CD4-positive, alpha-beta T cell treated with Interleukin-6 at 100 ng/mL for 8 hours (primary cell): ENCODE measurements around the gene LMOD2.

ENCODE experiments used
- DNase-seq: peaks from one replicate; pipeline ENCODE4 v3.0.0-alpha.2; 2020; ENCODE audit warnings: mixed read lengths, low spot score

The LMOD2 gene

DNA sequence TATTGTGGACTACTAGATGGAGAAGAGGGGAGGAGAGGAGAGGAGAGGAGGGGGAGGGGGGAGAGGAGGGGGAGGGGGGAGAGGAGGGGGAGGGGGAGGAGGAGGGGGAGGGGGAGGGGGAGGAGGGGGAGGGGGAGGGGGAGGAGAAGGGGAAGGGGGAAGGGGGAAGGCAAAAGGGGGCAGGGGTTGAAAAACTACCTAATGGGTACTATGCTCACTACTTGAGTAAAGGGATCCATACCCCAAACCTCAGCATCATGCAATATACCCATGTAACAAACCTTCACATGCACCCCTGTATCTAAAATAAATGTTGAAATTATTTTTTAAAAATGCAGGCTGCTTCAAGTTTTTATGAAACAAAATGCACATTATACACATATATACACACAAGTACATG lies 15.1 kb upstream of the LMOD2 start:
- no peak for DNase-seq

DNA sequence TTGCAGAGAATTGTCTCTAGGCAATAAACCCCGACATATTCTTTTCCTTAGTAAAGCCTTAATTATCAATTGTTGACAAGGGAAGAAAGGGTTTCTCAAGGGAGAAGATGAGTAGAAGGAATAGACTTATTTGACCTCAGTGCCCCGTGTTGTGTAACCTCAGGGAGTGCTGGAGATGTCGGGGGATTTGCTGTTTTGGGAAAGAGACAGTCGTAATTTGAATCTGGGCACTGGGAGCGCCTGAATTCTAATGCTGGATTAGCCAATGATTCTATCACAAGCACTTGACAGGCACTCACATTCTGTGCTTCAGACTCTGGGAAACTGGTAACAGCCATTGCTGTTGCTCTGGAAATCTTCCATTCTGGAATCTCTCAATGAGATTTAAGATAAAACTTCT lies 13.8 kb upstream of the LMOD2 start:
- no peak for DNase-seq

DNA sequence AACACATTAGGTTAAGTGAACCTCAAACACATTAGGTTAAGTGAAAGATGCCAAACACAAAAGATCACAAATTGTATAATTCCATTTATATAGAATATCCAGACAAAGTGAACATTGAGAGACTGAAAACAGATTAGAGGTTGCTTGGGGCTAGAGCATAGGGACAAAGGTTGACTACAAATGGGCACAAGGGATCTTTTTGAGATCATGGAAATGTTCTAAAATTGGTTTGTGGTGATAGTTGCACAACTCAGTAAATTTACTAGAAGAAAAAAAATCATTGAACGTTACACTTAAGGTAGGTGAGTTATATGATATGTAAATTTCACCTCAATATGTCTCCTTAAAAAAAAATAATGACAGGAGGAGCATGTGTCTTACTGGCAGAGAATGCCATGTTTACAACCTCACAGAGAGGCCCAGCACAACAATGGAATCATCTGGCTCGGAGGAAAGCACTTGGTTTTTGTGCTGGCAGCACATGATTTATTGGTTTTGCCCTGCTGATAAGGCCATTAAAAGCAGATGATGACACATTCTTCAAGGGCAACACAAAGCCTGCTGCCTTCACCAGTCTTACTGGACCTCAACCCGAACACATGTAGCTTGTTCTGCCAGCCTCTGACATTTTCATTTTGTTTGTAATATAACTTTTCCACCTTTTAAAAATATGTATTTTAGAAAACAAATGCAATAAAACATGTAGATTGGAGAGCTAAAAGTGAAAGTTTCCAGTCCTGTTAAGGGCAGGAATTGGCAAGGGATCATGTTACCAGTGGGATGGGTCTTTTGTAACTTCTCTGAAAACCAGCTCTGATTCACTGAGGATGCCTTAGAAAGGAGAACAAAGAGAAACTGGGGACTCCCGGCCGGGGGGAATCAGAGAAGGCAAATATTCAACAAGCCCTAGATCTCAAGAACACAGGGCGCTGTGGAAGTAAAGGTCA lies 11.9 kb upstream of the LMOD2 start:
- DNase-seq, result no peak

DNA sequence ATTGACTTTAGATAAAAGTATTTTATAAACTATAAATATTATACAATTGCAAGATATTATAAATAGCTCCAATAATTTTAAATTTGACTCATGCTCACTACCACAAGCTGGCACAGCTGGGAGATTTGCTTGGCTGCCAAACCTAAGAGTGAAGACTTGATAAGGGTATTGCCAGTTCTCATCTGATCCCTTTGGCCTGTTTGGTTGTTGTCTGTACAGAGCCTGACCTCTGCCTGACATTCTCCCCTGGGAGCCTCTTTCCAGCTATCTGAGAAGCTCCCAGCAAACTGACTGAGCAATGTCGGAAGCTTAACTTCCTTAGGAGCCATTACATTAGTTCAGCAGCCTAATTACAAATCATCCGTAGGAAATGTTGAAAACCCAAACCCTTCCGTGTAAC lies 10.2 kb upstream of the LMOD2 start:
- no peak for DNase-seq

DNA sequence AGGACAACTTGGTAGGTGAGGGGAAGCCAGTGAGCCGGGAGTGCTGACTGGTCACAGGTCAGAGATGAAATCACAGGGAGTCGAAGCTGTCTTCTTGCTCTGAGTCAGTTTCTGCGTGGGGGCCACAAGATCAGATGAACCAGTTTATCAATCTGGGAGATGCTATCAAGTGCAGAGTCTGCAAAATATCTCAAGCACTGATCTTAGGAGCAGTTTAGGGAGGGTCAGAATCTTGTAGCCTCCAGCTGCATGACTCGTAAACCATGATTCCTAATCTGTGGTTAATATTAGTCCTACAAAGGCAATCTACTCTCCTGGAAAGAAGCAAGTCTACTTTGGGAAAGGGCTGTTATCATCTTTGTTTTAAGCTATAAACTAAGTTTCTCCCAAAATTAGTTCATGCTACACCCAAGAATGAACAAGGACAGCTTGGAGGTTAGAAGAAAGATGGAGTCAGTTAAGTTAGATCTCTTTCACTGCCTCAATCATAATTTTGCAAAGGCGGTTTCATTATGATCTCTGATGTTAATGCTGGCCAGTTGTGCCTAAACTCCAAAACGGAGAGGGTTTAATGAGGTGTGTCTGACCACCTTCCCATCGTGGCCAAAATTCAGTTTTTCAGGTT lies 8.4 kb upstream of the LMOD2 start:
- DNase-seq, result no peak

DNA sequence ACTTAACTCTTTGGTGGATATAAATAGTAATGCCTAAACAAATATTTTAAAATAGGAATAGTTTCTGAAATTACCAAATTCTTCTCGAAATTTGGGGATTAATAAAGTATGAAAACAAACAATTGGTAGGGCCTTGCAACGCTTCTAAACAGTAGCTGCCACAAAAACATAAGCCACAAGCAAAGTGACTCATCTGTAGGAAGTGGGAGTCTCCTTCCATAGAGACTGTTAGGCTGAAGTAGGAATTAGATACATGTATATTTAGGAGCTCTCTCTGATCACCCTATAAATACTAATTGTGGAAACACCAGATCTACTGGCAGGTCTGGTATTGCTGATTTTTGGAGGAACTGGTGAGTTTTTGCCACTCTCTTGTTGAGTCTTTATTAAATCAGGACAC lies 5.7 kb upstream of the LMOD2 start:
- no peak for DNase-seq

DNA sequence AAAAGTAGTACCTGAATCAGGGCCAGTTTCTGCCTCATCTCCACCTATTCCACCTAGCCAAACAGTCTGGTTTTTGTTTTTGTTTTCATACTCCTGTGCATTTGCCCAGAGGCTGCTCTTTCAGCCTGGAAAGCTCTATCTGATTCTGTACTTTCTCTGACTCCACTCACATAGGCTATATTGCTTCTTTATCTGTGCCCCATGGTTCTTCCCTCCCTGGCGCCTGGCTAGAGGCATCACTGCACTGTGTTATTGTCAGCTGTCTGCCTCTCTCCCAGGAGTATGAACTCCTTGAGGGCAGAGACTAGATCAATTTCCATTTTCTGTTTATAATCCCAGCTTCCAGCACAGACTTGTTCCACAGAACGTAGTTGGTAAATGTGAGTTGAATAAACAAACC lies 5.1 kb upstream of the LMOD2 start:
- no peak for DNase-seq

DNA sequence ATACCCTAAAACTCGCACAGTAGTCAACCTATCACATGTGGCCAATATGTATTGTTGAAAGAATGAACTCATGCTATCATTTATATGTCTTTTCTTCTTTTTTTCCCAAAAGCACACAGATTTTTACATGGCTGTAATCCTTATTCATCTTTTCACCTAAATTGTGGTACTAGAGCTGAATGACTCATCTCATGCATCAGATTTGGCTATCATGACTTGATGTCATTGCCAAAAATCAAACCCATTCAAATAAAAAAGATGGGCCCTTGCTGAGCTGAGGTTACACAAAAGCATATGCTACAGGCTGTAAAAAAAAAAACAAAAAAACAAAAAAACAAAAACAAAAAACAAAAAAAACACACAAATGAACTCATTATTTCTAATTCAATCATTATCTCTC lies 3.3 kb upstream of the LMOD2 start:
- no peak for DNase-seq

DNA sequence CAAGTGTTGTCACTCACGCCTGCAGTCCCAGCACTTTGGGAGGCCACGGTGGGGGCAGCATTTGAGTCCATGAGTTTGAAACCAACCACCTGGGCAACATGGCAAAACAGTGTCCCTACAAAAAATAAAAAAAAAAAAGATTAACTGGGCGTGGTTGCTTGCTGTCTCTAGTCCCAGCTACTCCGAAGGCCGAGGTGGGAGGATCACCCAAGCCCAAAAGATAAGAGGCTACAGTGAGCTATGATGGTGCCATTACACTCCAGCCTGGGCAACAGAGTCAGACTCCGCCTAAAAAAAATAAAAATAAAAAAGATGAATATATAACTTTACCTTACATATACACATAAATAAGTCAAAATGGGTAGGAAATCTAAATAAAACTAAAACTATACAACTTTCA lies 2.5 kb upstream of the LMOD2 start:
- DNase-seq, result no peak

DNA sequence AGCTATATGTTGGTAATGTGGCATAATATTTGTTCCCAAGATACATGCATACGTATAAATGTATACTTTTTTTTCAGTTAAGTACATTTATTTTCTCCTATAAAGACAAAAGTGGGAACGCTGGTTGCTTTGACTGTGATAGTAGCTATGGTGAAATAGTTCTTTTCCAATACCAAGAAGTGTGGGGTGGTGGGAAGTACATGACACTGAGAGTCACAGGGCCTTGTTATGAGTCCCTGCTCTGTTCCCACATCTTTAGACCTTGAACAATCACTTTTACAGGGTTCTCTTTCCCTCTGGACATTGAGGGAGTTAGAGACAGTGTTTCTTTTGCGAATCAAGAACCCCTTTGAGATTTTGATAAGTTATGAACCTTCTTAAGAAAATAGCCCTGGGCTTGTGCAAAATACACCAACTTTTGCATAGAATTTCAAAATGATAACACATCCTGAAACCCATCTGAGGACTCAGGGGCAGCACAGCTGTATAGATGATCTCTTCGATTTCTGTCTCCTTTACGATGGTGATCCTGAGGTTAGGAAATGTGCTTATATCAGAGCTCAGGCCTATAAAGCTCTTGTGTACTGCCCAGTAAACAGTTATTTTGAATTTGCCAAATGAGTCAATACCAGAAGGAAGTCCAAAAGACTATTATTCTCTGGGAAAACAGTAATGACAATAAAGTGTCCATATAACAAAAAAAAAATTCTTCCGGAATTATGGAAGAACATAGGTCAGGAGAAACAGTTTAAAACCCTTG lies 1.1 kb downstream of the LMOD2 start:
- DNase-seq, result no peak

DNA sequence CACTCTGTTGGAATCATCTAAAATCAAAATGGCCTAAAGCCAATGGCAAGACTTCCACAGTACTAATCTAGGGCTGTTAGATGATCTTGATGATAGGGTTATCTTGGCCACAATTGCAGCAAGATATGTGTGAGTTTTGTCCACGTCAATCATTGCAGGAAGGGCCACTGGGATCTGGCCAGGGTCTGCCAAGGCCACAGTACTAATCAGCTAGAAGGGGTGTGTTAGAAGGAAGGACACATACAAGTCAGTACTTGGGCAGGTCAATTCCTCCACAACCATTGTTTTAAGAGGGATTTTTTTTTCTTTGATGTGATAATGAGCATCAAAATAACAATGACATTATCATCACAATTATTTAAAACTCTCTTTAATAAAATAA lies 1.6 kb downstream of the LMOD2 start:
- no peak for DNase-seq

DNA sequence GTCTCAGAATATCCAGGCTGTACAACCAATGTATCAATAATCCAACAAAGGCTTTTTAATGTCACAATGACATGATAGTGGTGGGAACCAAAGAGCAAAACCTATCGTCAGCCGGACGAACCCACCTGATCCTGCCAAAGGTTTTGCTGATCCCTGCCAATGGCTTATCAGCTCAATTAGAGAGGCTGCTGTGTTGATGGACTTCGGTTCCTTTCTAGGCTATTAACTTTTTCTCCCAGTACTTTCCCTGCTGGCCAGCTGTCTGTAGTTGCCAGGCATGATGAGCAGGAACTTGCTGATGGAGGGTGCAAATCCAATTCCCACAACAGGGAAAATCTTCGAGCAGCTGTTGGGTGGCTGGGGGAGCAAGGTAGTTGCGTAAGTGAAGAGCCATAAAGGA lies 2.4 kb downstream of the LMOD2 start:
- DNase-seq, result no peak

DNA sequence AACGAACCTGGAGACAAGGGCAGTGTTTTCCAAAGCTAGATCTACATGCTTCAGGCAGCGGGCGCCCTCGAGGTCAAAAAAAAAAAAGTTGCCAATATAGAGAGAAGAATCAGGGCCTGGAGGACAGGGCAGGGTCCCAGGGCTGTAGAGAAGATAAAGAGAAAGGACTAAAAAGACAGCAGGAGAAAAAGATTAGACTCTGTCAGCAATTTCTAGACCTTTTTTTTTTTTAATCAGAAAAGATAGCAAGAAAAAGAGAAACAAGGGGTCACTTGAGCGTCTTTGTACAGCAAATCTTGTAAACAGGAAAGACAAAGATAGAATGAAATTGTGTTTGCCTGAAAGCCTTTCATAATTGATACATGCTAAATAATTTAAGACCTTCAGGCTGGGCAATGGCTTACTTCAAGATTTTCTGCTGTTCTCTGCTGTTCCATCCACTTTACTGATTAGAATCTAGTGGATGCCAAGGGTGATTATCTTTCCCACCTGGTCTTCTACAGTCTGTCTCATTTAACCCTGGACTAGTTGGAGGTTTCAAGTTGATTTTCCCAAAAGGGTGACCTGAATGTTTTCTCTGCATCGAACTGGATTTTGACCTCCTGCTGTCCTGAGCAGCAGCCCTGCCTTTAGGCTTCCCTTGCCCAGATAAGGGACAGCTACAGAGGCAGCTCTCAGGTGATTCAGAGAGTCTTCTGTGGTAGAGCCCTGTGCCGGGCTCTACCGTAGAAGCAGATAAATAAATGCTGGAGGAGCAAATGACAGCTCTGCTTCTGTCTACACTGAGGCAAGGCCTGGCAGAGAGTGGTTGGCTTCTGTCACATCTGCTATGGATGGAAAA lies 5.1 kb downstream of the LMOD2 start:
- no peak for DNase-seq

DNA sequence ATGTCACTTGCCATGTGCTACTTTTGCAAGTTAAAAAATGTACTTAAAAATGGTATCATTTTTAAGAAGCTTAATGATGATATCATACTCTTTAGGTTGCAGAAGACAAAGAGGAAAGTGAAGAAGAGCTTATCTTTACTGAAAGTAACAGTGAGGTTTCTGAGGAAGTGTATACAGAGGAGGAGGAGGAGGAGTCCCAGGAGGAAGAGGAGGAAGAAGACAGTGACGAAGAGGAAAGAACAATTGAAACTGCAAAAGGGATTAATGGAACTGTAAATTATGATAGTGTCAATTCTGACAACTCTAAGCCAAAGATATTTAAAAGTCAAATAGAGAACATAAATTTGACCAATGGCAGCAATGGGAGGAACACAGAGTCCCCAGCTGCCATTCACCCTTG lies 6.1 kb downstream of the LMOD2 start:
- no peak for DNase-seq

DNA sequence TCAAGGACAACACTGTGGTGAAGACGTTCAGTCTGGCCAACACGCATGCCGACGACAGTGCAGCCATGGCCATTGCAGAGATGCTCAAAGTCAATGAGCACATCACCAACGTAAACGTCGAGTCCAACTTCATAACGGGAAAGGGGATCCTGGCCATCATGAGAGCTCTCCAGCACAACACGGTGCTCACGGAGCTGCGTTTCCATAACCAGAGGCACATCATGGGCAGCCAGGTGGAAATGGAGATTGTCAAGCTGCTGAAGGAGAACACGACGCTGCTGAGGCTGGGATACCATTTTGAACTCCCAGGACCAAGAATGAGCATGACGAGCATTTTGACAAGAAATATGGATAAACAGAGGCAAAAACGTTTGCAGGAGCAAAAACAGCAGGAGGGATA lies 6.6 kb downstream of the LMOD2 start:
- no peak for DNase-seq

DNA sequence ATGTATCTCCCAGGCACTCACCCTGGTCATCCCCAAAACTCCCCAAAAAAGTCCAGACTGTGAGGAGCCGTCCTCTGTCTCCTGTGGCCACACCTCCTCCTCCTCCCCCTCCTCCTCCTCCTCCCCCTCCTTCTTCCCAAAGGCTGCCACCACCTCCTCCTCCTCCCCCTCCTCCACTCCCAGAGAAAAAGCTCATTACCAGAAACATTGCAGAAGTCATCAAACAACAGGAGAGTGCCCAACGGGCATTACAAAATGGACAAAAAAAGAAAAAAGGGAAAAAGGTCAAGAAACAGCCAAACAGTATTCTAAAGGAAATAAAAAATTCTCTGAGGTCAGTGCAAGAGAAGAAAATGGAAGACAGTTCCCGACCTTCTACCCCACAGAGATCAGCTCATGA lies 7.1 kb downstream of the LMOD2 start:
- DNase-seq, result no peak

DNA sequence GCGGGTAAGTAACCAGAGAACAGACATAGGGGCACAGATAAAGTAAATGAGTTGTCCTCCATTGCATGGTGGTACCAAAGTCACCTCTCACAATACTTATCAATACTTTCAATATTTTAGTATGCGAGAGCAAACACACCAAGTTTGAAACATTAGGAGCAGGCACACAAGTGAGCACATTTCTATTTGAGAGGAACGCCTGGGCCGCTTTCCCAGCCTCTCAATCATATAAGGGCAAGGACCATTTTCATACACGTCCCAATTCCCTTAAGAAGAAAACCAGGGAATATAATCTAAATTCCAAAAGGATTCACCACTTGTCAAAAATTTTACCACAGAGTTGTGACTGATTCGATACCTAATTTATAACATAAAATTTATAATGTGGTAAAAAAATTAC lies 7.5 kb downstream of the LMOD2 start:
- no peak for DNase-seq

DNA sequence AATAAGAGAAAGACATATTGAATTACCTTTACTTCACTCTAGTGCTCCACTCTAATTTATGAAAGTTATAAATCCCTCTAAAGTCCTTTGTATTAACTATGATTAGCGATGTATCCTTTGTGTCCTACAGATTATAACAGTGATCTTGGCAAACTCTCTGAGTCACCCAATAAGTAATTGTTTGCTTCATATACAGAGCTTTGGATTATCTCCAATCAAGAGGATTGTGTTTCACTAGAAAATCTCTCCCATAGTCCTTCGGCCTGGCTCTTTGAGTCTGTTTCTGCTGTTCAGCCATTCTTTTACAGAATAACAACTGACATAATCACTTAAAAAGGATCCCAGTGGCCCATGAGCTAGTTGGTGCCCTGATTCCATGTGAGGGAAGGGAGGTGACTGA lies 9.5 kb downstream of the LMOD2 start:
- DNase-seq, result no peak

DNA sequence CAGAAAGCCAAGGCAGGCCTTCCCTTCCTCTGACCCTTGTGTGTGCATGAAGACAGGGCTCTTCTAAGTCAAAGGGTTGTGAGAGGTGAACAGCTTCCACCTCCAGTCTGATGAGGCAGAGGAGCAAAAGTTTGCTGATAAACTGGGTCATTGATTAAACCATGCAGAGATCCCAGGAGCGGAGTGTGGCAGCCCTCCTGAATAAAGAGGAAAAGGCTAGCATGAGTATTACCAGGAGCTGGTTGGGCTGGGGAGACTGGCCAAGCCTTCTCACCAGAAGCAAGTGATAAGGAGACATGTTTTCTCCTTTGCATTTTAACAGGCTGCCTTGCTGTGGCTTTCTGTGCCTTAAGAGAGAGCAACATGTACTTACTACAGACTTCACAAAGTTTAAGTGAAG lies 10.2 kb downstream of the LMOD2 start:
- no peak for DNase-seq

DNA sequence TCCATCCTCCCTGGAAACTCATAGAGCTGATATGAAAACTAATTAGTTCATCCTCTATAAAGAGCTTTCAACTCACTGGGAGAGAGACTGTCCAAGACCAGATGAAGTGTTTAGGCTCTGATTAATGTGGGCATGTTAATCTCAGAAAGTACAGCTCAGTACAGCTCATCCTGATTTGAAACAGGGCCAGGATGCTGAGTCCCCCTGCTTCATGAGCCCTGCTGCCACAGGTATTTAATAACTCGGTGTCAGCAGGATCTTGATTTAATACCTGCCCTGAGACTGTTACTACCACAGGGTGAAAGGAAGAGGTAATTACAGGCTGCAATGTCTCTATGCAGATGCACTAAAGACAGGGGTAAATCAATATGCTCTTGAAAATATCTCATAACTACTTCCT lies 10.8 kb downstream of the LMOD2 start:
- no peak for DNase-seq

DNA sequence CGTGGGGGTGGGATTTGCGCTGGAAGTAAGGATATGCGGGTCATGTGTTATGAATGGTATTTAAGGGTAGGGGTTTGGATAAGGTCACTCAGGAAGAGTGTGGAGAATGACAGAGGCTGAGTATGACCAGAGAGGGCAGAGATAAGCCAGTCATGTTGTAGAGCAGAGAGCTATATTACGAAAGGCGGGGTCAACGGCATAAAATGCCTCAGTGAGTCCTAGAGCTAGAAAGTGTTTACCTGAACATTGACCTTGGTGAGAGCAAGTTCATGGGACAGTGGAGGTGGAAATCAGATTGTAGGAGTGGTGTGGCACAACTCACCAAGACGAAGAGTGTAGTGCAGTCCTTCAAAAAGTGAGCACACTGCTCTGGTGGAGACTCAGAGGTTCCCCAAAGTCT lies 13.8 kb downstream of the LMOD2 start:
- no peak for DNase-seq

DNA sequence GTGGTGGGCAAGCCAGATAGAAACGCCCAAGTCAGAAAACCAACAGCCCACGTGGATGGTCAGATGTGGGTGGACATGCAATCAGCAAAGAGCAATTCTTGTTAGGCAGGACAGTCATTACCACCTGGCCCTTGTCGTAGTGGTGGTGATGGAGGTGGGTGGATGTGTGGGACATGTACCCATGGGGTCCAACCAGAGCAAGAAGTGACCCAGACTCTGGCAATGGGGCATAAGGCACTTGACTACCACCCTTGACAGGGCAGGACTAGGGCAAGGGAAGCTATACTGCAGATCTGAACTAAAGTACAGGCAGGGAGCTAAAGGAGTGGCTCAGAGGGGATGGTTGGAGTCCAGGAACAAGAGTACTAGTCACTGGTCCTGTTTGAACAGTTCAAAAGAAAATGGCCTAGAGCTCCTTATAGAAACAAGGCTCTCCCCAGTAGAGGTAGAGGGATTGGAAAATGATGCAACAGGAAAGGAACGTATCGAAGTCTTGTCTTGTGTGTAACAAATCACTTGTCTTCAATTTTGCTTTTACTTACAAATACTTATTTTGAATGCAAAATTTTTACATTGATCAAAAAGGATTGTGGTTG lies 17.6 kb downstream of the LMOD2 start:
- DNase-seq, result no peak
